AG09319 (cell line): ENCODE measurements around the gene COG4.

Experiments used
- DNase-seq: peaks from one replicate; pipeline ENCODE4 v3.0.0-alpha.2; 2010; ENCODE audit warnings: low read depth; ENCODE audit errors: extremely low read depth
- CTCF ChIP-seq: IDR thresholded peaks from 2 replicates; pipeline ENCODE4 v1.5.1; 2011; ENCODE audit warnings: low read depth, mild to moderate bottlenecking, inconsistent platforms, low read length, moderate library complexity

The COG4 gene

GRCh38 chr16:70493802-70494201, 29.6 kb downstream of the COG4 start:
- TF ChIP-seq CTCF = no peak
- DNase-seq = no peak

- DNase-seq = no peak
Observed at GRCh38 chr16:70490261-70490660, 33.1 kb downstream of the COG4 start.

GRCh38 chr16:70484867-70485266, 38.5 kb downstream of the COG4 start:
- no peak for DNase-seq
- no peak for TF ChIP-seq CTCF

More at GRCh38 chr16:70490261-70490660, 33.1 kb downstream of the COG4 start:
- TF ChIP-seq CTCF = no peak

- no peak for TF ChIP-seq CTCF
- no peak for DNase-seq
Observed at GRCh38 chr16:70483426-70483825, 39.9 kb downstream of the COG4 start.

- no peak for TF ChIP-seq CTCF
Observed at GRCh38 chr16:70482624-70483023, 40.7 kb downstream of the COG4 start.

GRCh38 chr16:70481929-70482536, 41.3 kb downstream of the COG4 start:
- TF ChIP-seq CTCF = no peak
- no peak for DNase-seq

More at GRCh38 chr16:70482624-70483023, 40.7 kb downstream of the COG4 start:
- DNase-seq = no peak

GRCh38 chr16:70480127-70481105, 42.9 kb downstream of the COG4 start:
- no peak for DNase-seq

More at GRCh38 chr16:70480127-70481105, 42.9 kb downstream of the COG4 start:
- TF ChIP-seq CTCF = no peak
